Omental fat pad (tissue), 4 donors: ENCODE data around the gene NFATC2IP. TPM values are rescaled to one million over a fixed set of nuclear protein-coding genes. Genes with fewer than 3 reads are reported as not detected.
A peak's percentile ranks its signal among the peaks of the same experiment; 100 is the strongest.

Experiments used
- ATAC-seq: fragments of 150-250 bp; one replicate; pipeline ENCODE4 v1.9.1; 2016; ENCODE audit warnings: mild to moderate bottlenecking, moderate library complexity; ENCODE audit not compliant: low FRiP score
- DNase-seq: peaks from one replicate; pipeline ENCODE4 v3.0.0-alpha.2; 2019; ENCODE audit warnings: low spot score
- total RNA-seq, 4 donors: library from RNA; depleted of rRNA; stranded (reverse); fragments of >200 nt; gene quantifications; one replicate each; pipeline ENCODE4 v1.1.0, GENCODE V29; 2016
- TF ChIP-seq, protein P1 (sequence below), 3 donors: fragments of 450-650 bp; IDR thresholded peaks; one replicate each; pipeline ENCODE4 v1.5.1; 2016 to 2017; ENCODE audit warnings: antibody characterized with exemption in 3 of 3, mild to moderate bottlenecking in 3 of 3, moderate library complexity in 2 of 3

NFATC2IP gene
- total RNA-seq, 4 donors from 2014 or later, result 22.1 to 33.4 (median 29.3) TPM

DNA sequence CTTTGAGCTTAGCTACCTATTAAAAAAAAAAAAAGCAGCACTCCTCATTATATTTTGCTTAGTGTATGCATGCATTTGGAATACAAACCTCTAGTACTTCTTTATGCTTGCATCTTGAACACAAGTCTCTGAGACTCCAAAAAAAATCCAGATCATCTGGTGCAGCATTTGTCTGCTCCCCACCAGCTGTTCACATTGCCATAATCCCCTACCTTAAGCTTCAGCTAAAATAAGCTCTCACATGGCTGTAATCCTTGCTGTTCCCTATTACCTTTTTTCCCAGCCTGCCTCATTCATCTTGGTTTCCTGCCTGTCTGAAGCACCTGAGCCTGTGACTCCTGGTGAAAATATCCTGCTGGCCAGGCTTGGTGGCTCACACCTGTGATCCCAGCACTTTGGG, 7.5 kb upstream of the NFATC2IP start:
- ATAC-seq, result no peak
- TF ChIP-seq, protein P1, sequence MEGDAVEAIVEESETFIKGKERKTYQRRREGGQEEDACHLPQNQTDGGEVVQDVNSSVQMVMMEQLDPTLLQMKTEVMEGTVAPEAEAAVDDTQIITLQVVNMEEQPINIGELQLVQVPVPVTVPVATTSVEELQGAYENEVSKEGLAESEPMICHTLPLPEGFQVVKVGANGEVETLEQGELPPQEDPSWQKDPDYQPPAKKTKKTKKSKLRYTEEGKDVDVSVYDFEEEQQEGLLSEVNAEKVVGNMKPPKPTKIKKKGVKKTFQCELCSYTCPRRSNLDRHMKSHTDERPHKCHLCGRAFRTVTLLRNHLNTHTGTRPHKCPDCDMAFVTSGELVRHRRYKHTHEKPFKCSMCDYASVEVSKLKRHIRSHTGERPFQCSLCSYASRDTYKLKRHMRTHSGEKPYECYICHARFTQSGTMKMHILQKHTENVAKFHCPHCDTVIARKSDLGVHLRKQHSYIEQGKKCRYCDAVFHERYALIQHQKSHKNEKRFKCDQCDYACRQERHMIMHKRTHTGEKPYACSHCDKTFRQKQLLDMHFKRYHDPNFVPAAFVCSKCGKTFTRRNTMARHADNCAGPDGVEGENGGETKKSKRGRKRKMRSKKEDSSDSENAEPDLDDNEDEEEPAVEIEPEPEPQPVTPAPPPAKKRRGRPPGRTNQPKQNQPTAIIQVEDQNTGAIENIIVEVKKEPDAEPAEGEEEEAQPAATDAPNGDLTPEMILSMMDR (IDR thresholded peaks at IDR 0.05), result no peak
- DNase-seq, result no peak

DNA sequence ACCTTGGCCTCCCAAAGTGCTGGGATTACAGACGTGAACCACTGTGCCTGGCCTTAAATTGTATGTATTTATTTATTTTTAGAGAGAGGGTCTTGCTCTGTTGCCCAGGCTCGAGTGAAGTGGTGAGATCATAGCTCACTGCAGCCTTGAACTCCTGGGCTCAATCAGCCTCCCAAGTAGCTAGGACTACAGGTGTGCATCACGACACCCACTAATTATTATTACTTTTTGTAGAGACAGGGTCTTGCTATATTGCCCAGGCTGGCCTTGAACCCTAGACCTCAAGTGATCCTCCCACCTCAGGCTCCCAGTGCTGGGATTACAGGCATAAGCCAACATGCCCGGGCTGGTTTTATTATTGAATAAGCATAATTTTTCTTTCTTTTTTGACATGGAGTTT, 4.1 kb upstream of the NFATC2IP start:
- TF ChIP-seq, protein P1 (IDR thresholded peaks at IDR 0.05), result no peak
- ATAC-seq (no peak), DNase-seq (no peak)

DNA sequence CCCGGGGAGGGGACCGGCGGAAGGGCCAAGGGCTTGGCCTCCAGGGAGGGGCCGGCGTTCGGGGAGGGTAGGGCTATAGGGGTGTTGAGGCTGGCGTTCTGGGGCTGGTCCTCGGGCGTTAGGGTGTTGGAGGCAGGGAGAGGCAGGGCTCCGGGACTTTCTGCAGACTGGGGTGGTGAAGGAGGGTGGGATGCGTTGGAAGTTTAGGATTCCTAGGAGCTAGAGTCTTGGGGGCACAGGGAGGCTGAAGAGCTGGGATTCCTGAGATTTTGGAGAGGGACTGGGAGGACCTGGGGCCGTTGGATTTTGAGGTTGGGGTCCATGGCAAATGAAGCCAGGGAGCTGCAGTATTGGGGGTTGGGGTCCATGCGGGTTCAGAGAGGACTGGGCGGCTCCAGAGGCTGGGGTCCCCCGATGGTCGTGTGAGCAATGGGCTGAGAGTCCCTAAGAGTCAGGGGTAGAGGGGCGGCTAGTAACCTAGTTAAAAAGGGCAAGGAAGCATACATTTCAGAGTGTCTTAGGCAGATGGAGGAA, 740 bp downstream of the NFATC2IP start:
- ATAC-seq (peak; percentile 17), DNase-seq (no peak)
- TF ChIP-seq, protein P1 (IDR thresholded peaks at IDR 0.05), result no peak

DNA sequence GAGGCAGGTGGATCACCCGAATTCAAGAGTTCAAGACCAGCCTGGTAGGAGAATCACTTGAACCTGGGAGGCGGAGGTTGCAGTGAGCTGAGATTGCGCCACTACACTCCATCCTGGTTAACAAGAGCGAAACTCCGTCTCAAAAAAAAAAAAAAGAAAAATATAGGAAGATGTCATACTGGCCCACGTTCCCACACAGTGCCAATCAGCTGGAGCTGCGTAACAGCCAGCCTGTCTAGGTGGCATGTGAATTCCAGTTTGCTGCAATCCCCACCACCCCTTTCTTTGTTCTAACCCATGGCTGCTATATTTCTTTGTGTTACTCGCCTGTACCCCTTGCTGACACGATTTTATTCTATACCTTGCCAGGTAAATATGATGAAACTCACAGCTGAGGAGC, 7.5 kb downstream of the NFATC2IP start:
- TF ChIP-seq, protein P1 (IDR thresholded peaks at IDR 0.05), result no peak
- ATAC-seq (no peak), DNase-seq (no peak)

DNA sequence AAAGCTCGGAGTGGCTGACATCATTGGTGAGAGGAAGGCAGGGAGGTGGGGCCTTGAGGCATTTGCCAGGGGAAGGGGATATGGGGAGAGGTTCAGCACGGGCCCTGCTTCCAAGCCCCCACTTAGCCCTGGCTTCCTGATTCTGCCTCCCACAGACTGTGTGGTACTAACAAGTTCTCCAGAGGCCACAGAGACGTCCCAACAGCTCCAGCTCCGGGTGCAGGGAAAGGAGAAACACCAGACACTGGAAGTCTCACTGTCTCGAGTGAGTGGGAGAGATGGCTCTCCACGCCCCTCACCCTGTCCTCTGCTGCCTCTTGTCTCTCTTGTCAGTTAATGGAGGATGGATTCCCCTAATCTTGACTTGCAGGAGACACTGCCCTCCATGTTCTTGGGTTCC, 8.1 kb downstream of the NFATC2IP start:
- DNase-seq (no peak), ATAC-seq (no peak)
- TF ChIP-seq, protein P1 (IDR thresholded peaks at IDR 0.05), result no peak

DNA sequence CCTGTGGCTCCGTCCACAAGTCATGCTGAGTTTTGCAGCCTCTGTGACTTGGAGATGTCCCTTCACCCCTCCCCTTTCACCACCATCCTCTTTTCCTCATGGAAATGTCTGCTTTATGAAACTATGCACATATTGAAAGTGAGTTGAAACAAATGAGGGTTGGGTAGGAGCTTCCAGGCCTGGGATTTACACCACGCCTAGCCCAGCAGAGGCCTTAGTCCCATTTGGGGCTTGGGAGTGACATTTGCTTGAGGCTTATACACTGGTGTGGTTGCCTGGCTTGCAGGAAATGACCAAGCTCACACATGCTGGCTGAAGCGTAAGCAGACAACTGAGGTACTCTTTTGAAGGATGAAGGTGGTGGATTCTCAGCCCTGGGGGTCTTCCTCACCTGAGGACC, 13.3 kb downstream of the NFATC2IP start:
- DNase-seq (no peak), ATAC-seq (no peak)
- TF ChIP-seq, protein P1 (IDR thresholded peaks at IDR 0.05), result no peak

DNA sequence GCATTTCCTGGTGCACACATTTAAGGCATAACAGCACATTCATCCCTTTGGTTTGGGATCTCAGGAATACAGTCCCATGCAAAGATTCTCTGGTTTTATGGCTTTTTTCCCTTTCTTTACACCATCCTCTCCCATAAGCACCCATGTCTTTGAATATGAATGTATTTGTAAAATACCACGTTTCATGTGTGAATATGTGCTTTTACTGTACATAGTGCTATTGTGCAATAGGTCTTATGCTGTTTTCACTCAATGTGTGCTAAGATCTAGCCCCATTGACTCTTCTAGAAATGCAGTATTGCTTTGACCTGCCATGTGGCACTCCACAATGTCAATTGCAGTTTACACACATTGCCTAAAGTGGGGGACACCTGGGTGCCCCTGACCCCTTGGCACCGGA, 13.8 kb downstream of the NFATC2IP start:
- DNase-seq, result no peak
- TF ChIP-seq, protein P1 (IDR thresholded peaks at IDR 0.05), result no peak
- no peak for ATAC-seq
